Neural progenitor cell (in vitro differentiated cells): Measurements from ENCODE around the gene CCL20.
"Not testable (repeated sequence)": the region's sequence is repeated elsewhere in the genome, so short reads cannot be mapped to it uniquely, and the experiment has no call there.

Source experiments
- EZH2 ChIP-seq: fragments of 200-600 bp; sonication (generic); IDR thresholded peaks from 2 replicates; pipeline ENCODE4 v1.6.1; 2017; ENCODE audit warnings: antibody characterized with exemption, mild to moderate bottlenecking, moderate library complexity
- EZH2phosphoT487 ChIP-seq: fragments of 200-600 bp; sonication (generic); IDR thresholded peaks from 2 replicates; pipeline ENCODE4 v1.6.1; 2017; ENCODE audit warnings: antibody characterized with exemption
- TF ChIP-seq, protein P1 (sequence below): fragments of 200-600 bp; sonication (generic); IDR thresholded peaks from 2 replicates; pipeline ENCODE4 v1.5.1; 2017; ENCODE audit warnings: antibody characterized with exemption, mild to moderate bottlenecking

GRCh38 chr2:227796768-227797167, 16.9 kb upstream of the CCL20 start:
- TF ChIP-seq, protein P1, sequence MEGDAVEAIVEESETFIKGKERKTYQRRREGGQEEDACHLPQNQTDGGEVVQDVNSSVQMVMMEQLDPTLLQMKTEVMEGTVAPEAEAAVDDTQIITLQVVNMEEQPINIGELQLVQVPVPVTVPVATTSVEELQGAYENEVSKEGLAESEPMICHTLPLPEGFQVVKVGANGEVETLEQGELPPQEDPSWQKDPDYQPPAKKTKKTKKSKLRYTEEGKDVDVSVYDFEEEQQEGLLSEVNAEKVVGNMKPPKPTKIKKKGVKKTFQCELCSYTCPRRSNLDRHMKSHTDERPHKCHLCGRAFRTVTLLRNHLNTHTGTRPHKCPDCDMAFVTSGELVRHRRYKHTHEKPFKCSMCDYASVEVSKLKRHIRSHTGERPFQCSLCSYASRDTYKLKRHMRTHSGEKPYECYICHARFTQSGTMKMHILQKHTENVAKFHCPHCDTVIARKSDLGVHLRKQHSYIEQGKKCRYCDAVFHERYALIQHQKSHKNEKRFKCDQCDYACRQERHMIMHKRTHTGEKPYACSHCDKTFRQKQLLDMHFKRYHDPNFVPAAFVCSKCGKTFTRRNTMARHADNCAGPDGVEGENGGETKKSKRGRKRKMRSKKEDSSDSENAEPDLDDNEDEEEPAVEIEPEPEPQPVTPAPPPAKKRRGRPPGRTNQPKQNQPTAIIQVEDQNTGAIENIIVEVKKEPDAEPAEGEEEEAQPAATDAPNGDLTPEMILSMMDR, result not testable (repeated sequence)
- TF ChIP-seq EZH2phosphoT487, EZH2: not testable (repeated sequence)
